Measurements from ENCODE around the gene TMEM263. TPM values are rescaled to one million over a fixed set of nuclear protein-coding genes. Genes with fewer than 3 reads are reported as not detected.
A peak's percentile ranks its signal among the peaks of the same experiment; 100 is the strongest.

TMEM263 gene
- total and polyA plus RNA-seq, 9 of the 15 experiments (the other 6 are each of a cell fraction or from before 2014, with no cell fraction given): 12.6 to 36.7 (median 24.4) TPM

- no peak overlapping the region for H3K27ac ChIP-seq (ENCODE audit: extremely low read depth, low read depth, low read length)
- H3K27me3 ChIP-seq (ENCODE audit: control insufficient read depth in 2 of 2, insufficient read depth in 2 of 2, low read length in 2 of 2): peaks cover 26 to 41% of the 10 kb centered on the region in 2 experiments; a peak in 3 of 5 replicates
- CTCF ChIA-PET (ENCODE audit: low intra/inter-chr PET ratio): no interaction called here
- no peaks in the 10 kb centered on the region for H3K4me1 ChIP-seq (replicated peaks in 1 of 2; ENCODE audit: control insufficient read depth in 2 of 2, insufficient read depth in 2 of 2, low read length in 2 of 2)
- no peaks in the 10 kb centered on the region for H3K9me1 ChIP-seq (ENCODE audit: control insufficient read depth, insufficient read depth, low read length)
- DNase-seq (ENCODE audit: extremely low read depth in 1 of 4, low spot score in 3 of 4) (no peak), ATAC-seq (no peak), FAIRE-seq (no peak)
- H3K4me2 ChIP-seq (ENCODE audit: insufficient read depth, low read length): no peak overlapping the region
- H3K4me3 ChIP-seq: no peak overlapping the region
- no peaks in the 10 kb centered on the region for H4K20me1 ChIP-seq (replicated peaks; ENCODE audit: control insufficient read depth, insufficient read depth, low read length)
- H3K9me3 ChIP-seq (replicated peaks; ENCODE audit: control insufficient read depth, insufficient read depth, low read depth, low read length): no peaks in the 10 kb centered on the region
- no peaks in the 10 kb centered on the region for H3K36me3 ChIP-seq (ENCODE audit: control insufficient read depth, insufficient read depth, low read length)
- POLR2A ChIA-PET: no interaction called here
- intact Hi-C loops (cut with micrococcal nuclease): loop anchor here (5.0 to 10.0 kb wide), 3 partner anchors 180 to 688 kb away; no protein-coding TSS in a partner anchor
- H2AFZ ChIP-seq (ENCODE audit: low read depth, low read length): no peak overlapping the region
- no TSS peak for BruUV-seq (replicated peaks)
- in situ Hi-C loops (cut with MboI): loop anchor here (5.0 kb wide), 1 partner anchor 533 kb away; no protein-coding TSS in a partner anchor
- no peak overlapping the region for H3K9ac ChIP-seq (ENCODE audit: insufficient read depth in 1 of 2, low read depth in 2 of 2, low read length in 2 of 2)
- H3K79me2 ChIP-seq (ENCODE audit: control insufficient read depth, insufficient read depth, low read length): no peaks in the 10 kb centered on the region
- 13% methylated on average over 3 of the region's 3 CpGs for WGBS (ENCODE audit: insufficient coverage, low coverage, missing lambda C conversion rate)
- TF ChIP-seq CTCFL (IDR thresholded peaks at IDR 0.05; ENCODE audit: borderline replicate concordance, insufficient read depth, low read depth, low read length, poor library complexity, severe bottlenecking) (no peak), USF2 (CRISPR knock-in tag; IDR thresholded peaks at IDR 0.05) (no peak), NFATC3 (IDR thresholded peaks at IDR 0.05) (no peak), ZNF507 (tag; conservative IDR thresholded peaks at IDR 0.05) (no peak), STAG1 (CRISPR knock-in tag; IDR thresholded peaks at IDR 0.05; ENCODE audit: borderline replicate concordance) (no peak), ZNF316 (IDR thresholded peaks at IDR 0.05) (0 out of 2 replicates have a peak, but pooled peaks have one; percentile 9), ZNF318 (IDR thresholded peaks at IDR 0.05; ENCODE audit: borderline replicate concordance in 1 of 2, low read depth in 1 of 2) (no peak), MAFG (tag; conservative IDR thresholded peaks at IDR 0.05) (0 out of 2 replicates have a peak, but pooled peaks have one; percentile 10), ELF4 (CRISPR knock-in tag; IDR thresholded peaks at IDR 0.05) (no peak)
These were observed 40.7 kb upstream of the TMEM263 start for GRCh38 chr12:106914796-106915634.
